GM12892 (cell line): ENCODE measurements around the gene ATP8A1.

Source experiments
- POLR2A ChIP-seq: IDR thresholded peaks from 2 replicates; pipeline ENCODE4 v1.6.1; 2011; ENCODE audit warnings: low read depth, low read length, control low read depth
- POLR2AphosphoS5 ChIP-seq: IDR thresholded peaks from 2 replicates; pipeline ENCODE4 v1.6.1; 2011; ENCODE audit warnings: low read depth, low read length, control low read depth

DNA sequence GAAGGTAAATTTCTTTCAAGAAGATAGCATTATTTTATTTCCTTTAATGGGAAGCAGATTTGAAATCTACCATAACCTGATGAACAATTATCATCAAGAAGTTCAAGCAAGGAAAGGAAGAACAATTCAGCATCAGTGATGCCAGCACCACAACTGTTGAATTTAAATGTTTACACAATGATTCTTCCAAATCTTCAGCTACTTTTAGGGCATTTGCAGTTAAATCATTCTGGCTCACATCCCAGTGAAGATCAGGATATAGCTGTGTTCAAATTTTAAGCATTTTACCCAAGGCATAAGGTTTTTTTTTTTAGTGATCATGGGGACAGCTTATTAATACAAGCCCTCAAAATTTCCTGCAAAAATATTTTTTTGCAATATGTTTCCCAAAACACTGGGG lies 146.7 kb downstream of the ATP8A1 start:
- TF ChIP-seq POLR2AphosphoS5 (no peak), POLR2A (no peak)
